GM19452 (cell line): ENCODE results near the gene RAPGEF2.
A peak's percentile ranks its signal among the peaks of the same experiment; 100 is the strongest.

ENCODE experiments used
- ATAC-seq: cut with Tn5 transposase; IDR thresholded peaks from one replicate; pipeline ENCODE4 v1.9.1; 2021; ENCODE audit not compliant: unreplicated experiment

RAPGEF2 gene

GRCh38 chr4:159269956-159270355, 167.1 kb downstream of the RAPGEF2 start:
- ATAC-seq, result no peak

- no peak for ATAC-seq
Measured at GRCh38 chr4:159271856-159272255, 169.0 kb downstream of the RAPGEF2 start.

GRCh38 chr4:159272273-159273140, 169.6 kb downstream of the RAPGEF2 start:
- ATAC-seq, result no peak

- ATAC-seq, result no peak
Measured at GRCh38 chr4:159273141-159273438, 170.2 kb downstream of the RAPGEF2 start.

- ATAC-seq, result no peak
Measured at GRCh38 chr4:159273841-159274240, 171.0 kb downstream of the RAPGEF2 start.

- ATAC-seq, result peak; percentile 44
Measured at GRCh38 chr4:159278399-159278798, 175.5 kb downstream of the RAPGEF2 start.

- no peak for ATAC-seq
Measured at GRCh38 chr4:159279084-159279483, 176.2 kb downstream of the RAPGEF2 start.

- ATAC-seq, result no peak
Measured at GRCh38 chr4:159280442-159281172, 177.7 kb downstream of the RAPGEF2 start.

- ATAC-seq, result no peak
Measured at GRCh38 chr4:159281771-159282170, 178.9 kb downstream of the RAPGEF2 start.

GRCh38 chr4:159282329-159282728, 179.4 kb downstream of the RAPGEF2 start:
- ATAC-seq, result no peak

- ATAC-seq, result no peak
Measured at GRCh38 chr4:159282944-159283343, 180.1 kb downstream of the RAPGEF2 start.

- no peak for ATAC-seq
Measured at GRCh38 chr4:159283696-159284095, 180.8 kb downstream of the RAPGEF2 start.

GRCh38 chr4:159284113-159284512, 181.2 kb downstream of the RAPGEF2 start:
- ATAC-seq, result no peak

GRCh38 chr4:159284733-159285132, 181.9 kb downstream of the RAPGEF2 start:
- ATAC-seq, result no peak

GRCh38 chr4:159287767-159288166, 184.9 kb downstream of the RAPGEF2 start:
- ATAC-seq, result no peak

- ATAC-seq, result no peak
Measured at GRCh38 chr4:159289682-159290081, 186.8 kb downstream of the RAPGEF2 start.

- no peak for ATAC-seq
Measured at GRCh38 chr4:159290321-159291030, 187.6 kb downstream of the RAPGEF2 start.

GRCh38 chr4:159291176-159291575, 188.3 kb downstream of the RAPGEF2 start:
- ATAC-seq, result no peak

GRCh38 chr4:159292137-159292896, 189.4 kb downstream of the RAPGEF2 start:
- ATAC-seq, result no peak

GRCh38 chr4:159293811-159294515, 191.1 kb downstream of the RAPGEF2 start:
- no peak for ATAC-seq
